ENCODE measurements around the gene ZNF609.

ZNF609 gene

DNA sequence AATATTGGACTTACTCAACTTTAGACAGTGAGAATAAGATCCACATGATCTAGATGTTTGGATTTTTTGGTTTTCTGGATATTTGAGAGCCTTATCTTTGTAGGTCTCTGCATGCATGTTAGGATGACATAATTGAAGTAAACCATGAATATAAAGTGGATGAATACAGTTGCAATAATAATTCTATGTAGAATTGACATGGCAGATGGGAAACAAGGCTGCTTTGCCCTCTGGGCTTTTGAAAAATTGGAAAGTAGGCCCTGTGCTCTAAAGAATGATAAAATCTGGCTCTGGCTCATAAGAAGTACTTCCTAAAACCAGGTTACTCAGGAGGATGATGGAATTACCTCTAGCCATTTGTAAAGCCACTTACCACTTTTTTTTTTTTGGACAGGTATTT is 86.9 kb downstream of the ZNF609 start:
- no peak for DNase-seq

DNA sequence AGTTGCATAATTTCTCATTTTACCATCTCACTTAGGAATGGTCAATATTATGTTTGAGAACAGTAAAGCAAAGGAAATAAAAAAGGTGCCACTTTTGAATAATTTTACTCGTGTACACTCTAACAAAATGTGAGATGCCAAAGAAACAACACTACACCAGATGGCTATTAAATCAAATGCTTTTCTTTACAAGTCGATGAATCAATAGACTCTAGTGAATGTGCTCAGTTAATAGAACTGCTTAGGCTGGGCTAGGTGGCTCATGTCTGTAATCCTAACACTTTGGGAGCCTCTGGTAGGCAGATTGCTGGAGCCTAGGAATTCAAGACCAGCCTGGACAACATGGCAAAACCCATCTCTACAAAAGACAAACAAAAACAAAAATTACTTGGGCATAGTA is 87.9 kb downstream of the ZNF609 start:
- DNase-seq = no peak

DNA sequence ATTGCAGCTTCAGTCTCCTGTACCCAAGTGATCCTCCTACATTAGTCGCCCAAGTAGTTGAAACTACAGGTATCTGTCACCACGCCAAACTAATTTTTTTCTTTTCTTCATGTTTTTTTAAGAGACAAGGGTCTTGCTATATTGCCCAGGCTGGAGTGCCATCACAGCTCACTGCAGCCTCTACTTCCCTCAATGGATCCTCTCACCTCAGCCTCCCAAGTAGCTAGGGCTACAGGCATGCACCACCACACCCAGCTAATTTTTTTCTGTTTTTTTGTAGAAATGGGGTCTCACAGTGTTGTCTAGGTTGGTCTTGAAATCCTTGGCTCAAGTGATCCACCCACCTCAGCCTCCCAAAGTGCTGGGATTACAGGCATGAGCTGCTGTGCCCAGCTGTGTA is 89.5 kb downstream of the ZNF609 start:
- DNase-seq = no peak

DNA sequence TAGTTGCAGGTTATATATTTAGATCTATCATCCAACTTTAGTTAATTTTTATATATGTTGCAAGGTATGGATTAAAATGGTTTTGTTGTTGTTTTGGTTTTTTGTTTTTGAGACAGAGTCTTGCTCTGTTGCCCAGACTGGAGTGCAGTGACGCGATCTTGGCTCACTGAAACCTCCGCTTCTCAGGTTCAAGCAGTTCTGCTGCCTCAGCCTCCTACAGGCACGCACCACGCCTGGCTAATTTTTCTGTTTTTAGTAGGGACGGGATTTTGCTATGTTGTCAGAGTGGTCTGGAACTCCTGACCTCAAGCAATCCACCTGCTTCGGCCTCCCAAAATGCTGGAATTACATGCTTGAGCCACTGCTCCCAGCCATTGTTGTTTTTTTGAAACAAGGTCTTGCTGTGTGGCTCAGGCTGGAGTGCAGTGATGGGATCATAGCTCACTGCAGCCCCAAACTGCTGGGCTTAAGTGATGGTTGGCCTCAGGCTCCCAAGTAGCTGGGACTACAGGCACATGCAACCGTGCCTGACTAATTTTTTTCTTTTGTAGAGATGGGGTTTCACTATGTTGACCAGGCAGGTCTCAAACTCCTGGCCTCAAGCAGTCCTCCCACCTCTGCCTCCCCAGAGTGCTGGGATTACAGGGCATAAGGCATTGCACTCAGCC is 92.0 kb downstream of the ZNF609 start:
- no peak for DNase-seq

DNA sequence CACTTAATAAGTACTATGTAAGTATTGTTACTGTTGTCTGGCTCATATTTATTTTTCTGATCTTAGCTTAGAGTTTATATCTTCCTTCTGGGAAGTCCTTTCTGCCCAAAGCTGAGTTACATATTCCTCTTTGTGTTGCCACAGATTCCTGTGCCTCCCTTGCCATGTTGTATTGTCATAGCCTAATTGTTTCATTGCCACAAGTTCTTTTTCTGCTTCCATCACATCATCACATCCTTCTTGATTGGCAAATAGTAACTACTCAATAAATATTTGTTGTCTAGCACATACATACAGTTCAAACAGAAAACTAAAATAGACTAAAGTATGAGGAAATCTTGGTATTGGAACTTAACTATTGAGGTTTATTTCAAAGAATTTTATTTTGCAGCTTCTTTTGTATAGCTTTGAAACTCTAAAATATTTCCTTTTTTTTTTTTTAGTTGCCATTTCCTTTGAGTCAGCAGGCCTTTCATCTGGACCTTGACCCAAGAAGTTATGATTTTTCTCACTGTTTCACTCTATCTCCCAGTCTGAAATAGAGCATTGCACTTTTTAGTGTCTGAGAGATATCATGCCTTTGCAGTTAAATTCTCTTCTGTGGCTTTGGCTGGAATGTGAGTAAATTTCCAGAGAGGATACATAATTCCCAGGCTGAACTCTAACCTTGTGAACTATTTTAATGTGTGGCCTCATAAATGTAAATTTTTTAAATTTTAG is 98.2 kb downstream of the ZNF609 start:
- DNase-seq = no peak

DNA sequence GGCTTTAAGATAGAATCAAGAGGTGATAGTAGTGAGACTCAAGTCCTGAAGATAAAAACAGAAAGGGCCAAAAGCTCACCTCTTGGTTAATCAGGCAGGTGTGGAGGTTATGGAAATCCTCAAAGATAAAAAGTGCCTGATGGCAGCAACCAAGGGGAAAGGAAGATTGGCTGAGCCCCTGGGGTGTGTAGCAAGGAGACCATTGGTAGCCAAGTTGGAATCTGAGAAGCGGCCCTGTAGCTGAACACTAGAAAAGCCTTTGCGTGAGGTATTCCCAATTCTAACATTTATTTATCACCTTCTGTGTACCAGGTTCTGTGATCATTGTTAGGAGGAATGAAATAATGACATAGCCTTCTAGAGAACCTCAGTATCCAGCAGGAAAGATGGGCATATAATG is 98.9 kb downstream of the ZNF609 start:
- no peak for DNase-seq

DNA sequence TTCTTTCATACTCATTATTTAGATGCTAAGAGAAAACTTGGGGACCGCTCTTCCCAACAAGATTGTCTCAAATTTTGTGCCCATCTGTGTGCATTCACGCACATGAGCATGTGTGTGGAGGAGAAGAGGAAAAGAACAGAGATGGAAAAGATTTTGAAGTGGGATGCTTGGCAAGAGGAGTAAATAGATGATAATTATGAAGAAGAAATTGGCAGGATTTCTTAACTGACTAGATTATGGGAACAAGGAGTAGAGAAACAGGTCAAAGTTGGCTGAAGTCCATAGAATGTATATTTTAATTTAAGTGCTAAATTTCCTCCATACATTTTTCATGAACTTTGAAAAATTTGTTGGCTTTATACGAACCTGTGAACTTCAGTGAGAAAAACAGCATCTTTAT is 100.1 kb downstream of the ZNF609 start:
- no peak for DNase-seq

DNA sequence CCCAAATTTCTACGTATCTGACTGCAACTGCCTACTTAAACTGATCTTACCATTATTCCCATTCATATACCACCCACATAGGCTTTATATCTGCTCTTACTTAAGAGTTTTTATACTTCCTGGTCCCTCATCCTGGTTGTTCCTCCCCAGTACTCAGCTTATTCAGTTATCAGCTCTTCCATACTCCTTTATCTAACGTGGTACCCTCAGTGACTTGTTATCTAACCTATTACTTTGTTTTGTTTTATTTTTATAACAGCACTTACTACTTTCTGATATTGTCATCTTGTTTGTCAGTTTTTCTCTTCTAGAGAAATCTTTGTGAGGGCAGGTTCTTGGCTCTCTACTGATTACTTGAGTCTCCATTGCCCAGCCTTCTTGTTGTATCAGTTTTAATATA is 100.6 kb downstream of the ZNF609 start:
- no peak for DNase-seq

DNA sequence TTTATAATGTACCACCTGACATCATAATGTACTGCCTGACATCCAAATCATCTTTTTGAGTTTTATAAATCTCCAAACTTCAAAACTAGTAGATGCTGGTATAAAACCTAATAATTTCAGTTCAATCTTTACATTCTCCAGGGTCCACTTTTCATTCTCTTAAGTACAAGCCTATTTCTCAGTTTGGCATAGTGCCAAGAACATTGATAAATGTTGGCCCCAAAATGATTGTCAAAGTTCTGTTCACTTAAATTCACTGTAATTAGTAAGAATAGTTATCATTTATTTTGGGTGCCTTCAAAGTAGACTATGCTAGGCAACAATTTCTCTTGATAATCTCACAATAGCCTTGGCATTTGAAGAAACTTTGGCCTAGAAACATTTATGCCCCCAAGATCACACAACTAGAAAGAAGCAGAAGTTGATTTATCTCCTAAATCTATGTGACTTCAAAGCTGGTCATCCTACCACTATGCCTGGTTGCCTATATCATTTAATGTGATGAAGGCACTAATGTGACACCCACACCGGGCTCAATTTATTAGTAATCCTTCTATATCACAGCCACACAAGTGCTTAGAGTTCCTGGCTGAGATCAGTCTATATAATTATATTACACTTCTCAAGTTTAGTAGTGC is 101.7 kb downstream of the ZNF609 start:
- DNase-seq = no peak

DNA sequence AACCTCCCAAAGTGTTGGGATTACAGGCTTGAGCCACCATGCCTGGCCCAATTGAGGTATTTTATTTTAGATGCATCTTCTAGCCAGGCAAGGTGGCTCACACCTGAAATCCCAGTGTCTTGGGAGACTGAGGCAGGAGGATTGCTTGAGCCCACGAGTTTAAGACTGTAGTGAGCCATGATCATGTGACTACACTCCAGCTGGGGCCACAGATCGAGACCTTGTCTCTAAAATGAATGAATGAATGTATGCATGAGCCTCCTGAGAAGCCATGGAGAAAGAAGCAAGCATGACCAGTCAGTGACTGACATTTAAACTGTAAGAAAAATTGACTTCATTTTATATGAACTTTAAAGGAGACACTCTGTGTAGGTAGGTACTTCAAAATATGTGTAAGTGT is 105.7 kb downstream of the ZNF609 start:
- DNase-seq = no peak

DNA sequence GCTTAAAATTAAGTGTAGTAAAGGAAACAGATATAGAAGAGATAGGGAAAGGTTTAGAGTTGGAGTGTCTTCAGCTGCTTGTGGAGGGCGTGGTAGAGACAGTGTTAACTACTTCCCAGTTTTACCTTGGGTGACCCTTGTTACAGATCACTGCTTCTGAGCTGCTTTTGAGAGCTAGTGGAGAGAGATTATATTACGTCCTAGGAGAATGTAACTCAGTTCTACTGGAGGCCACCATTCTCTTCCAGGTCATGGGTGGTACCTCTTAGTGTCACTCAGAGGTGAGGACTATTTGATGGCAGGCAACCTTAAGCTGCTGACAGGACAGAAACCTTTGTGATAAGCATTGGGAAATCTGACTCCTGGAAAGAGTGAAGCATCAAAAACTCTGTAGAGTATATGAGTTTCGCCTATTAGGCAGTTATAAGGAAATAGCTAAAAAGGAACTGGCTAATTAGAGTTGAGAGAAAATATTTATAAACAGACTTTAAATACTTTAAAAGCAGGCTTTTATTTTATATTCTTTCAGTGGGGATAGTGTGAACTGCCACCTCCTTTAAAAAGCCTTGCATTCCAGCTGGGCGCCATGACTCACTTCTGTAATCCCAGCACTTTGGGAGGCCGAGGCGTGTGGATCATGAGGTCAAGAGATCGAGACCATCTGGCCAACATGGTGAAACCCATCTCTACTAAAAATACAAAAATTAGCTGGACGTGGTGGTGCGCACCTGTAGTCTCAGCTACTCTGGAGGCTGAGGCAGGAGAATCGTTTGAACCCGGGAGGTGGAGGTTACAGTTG is 106.5 kb downstream of the ZNF609 start:
- DNase-seq = no peak

DNA sequence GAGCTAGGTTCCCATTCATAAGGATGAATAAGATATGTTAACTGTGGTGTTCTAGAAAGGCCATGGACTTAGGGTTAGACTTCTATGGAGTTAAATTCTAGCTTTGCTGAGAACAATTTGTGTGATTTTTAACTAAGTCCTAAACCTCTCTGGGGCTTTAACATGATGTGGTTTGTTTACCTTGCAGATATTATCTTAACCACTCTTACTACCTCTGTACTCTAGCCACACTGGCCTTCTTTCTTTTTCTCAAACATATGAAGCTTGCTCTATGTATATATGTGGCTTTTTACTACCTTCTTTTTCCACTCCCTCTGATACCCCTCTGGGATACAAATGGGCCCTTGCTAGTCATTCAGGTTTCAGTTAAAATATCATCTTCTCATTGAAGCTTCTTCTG is 108.4 kb downstream of the ZNF609 start:
- no peak for DNase-seq

DNA sequence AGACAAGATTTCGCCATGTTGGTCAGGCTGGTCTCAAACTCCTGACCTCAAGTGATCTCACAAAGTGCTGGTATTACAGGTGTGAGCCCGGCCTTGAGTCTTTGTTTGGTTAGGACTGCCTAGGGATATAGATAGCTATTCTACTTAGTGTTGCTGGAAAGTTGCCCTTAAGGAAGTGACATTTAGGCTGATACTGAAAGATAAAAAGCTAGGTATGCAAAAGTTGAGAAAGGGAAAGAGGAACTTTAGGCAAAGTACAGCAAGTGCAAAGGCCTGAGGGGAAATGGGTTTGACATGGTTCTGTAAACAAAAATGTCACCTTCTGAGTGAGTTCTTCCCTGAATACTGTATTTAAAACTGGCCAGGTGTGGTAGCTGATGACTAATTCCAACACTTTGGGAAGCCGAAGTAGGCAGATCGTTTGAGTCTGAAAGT is 111.5 kb downstream of the ZNF609 start:
- DNase-seq = no peak

DNA sequence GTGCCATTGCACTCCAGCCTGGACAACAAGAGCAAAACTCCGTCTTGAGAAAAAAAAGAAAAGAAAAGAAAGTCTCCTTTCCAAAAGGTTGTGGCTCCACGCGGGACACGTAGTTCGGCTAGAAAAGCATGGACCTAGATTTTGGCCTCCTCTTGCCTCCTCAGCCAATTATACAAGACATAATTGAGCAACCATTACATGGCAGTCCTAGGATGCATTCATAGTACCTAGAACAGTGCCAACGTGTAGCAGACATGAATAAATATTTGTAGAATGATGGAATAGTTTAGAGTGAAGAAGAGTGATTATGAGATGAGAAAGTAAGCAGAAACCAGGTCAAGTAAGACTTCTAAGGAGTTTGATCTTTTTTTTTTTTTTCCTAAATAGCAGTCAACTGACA is 112.5 kb downstream of the ZNF609 start:
- DNase-seq = no peak

DNA sequence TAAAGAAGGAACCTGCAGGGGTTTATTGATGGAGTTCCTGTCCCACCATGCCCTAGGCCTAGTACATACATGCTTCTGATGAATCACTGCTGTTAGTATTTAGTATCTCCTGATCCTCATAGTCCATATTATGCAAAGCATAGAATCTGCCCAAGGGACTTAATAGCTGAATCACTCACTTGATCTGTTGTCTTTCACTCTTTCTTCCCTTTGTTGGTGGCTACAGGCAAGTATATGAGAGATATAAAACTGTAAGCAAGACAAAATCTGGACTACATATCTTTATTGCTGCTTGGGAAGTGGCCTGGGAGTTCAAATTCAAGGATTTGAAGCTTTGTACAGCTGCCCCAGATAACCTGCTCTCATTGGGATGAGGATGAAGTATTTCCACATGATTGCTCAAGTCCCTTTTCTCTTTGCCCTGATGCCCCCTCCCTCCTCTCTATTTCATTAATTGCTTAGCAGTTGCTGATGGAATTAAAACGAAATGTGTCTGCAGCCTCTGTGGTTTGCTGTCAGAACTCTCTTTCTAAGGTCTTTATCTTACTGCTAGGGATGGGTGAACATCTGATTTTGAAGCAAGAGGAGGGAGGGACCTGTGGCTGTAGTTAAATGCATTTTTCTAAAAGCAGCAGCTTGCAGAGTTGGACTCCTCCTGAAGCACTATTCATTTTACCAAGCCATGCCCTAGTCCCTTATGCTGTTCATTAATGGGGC is 114.1 kb downstream of the ZNF609 start:
- no peak for DNase-seq

DNA sequence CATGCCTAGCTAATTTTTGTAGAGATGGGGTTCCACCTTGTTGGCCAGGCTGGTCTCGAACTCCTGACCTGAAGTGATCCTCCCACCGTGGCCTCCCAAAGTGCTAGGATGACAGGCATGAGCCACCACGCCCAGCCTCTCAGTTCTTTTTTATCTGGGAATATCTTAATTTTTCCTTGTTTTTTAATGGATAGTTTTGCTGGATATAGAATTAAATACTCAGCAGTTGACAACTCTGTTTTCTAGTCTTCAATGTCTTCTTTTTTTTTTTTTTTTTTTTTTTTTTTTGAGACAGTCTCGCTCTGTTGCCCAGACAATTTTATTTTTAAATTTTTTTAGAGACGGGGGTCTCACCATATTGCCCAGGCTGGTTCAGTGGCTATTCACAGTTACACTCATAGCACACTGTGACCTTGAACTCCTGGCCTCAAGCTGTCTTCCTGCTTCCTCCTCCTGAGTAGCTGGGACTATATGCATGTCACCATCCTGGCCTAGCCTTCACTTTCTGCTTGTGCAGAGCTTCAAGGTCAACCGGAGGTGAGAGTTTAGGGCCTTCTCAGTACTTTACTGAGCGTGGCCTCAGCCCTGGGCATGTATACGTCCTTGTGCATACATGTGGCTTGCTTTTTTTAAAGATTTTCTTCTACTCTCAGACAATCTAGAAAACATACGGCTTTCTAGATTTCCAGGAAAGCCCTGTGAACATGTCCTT is 120.5 kb downstream of the ZNF609 start:
- no peak for DNase-seq

DNA sequence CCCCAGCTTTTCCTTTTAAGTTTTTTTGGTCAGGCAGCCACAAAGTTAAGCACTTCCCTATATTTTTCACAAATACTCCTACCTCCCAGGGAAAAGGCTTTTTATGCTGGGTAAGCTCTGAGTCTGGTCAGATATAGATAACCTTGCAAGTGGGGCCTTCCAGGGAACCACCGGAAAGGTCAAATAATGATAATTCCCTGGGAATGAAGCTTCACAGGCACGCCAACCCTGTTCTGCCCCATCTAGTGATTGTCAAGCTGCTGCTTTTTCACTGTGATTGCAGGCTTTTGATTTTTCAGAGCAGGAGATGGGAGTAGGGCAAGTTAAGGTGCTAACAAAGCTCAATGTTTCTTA is 121.0 kb downstream of the ZNF609 start:
- no peak for DNase-seq

DNA sequence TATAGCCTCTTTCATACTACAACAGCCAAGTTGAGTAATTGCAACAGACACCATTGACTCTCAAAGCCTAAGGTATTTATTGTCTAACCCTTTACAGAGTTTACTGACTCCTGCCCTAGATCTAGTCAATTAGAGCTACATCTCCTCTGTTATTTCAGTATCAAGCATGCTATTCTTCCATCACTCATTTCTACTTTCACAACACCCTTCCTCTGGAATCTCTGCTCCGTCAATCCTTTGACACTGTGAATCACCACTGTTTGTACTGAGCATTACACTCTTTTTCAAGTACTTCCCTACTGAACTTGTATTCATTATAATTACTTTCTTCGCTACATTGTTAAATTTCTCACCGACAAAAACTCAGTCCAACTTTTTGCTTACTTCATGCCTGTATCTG is 121.8 kb downstream of the ZNF609 start:
- no peak for DNase-seq

DNA sequence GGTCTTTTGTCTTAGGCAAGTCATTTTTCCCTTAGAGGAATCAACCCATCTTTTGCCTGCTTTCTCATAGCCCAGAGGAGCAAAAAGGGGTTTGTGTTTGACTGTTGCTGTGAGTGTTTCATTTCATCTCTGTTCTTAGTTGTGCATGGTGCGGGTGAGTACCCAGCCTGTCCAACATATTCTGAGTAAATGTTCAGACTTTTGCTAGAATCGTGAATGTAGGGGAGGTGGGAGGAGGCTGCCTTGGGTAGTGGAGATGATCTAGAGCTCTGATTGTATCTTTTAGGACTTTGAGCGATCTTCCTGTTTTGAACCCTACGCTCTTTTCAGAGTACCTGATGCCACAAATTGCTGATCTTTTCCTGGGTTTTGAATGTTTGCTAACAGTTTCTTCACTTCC is 123.1 kb downstream of the ZNF609 start:
- DNase-seq = no peak

DNA sequence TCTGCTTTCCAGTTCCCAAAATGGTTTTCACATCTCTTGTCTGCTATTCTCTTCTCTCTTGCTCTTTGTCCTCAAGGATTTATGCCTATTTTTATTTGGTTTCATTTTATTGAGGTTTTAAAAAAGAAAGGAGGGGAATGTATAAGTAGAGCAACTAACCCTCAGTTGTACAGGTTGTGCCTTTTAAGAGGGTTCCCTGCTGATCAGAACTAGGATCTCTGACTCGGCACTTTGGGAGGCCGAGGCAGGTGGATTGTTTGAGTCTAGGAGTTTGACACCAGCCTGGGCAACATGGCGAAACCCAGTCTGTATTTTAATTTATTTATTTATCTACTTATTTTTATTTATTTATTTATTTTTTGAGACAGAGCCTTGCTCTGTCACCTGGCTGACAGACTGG is 123.6 kb downstream of the ZNF609 start:
- no peak for DNase-seq

DNA sequence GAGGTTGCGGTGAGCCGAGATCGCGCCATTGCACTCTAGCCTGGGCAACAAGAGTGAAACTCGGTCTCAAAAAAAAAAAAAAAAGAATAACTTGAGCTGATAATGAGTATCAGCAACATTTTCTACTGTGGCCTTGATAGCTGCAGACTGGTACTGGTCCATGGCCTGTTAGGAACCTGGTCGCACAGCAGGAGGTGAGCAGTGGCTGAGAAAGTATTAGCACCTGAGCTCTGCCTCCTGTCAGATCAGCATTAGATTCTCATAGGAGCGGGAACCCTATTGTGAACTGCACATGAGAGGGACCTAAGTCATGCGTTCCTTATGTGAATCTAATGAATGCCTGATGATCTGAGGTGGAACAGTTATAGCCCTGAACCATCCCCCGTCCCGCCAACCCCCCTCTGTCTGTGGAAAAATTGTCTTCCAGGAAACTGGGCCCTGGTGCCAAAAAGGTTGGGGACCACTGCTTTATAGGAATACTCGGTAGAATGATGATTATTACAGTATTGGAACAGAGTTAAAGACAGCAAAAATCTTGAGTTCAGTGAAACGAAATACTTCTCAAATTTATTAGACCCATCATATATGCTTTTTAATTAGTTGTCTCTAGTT is 126.0 kb downstream of the ZNF609 start:
- no peak for DNase-seq

DNA sequence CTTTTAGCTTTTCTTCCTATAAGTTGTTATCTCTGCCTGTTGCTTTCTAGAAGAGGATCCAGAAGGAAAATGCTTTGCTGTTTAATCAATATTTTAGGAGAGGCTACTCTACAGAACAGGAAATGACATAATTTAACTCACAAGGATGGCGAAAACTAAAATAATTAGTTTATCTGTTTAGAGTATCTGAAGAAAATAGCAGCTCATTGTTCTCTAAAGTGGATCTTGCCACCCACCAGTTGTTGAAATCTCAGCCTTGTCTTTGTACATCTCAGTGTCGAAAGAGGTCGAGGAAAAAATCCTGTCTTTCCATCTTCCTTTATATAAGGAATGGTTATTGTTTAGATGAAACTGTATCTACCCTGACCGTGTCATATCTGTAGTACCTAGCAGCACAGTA is 126.6 kb downstream of the ZNF609 start:
- no peak for DNase-seq
